Measurements from ENCODE around the gene RNF146. TPM values are rescaled to one million over a fixed set of nuclear protein-coding genes. Genes with fewer than 3 reads are reported as not detected.
A peak's percentile ranks its signal among the peaks of the same experiment; 100 is the strongest.

RNF146 gene
- total RNA-seq, 1 donor from 2014 or later = 21.0 TPM

GRCh38 chr6:127289934-127290333 lies 23.3 kb downstream of the RNF146 start:
- peaks cover 17 to 28% of the 10 kb centered on the region in 2 donors for H3K36me3 ChIP-seq
- no peak for TF ChIP-seq CTCF (IDR thresholded peaks at IDR 0.05)
- peaks cover 0 to 8% of the 10 kb centered on the region in 2 donors for H3K4me1 ChIP-seq
- no peak overlapping the region for H3K4me3 ChIP-seq
- no peaks in the 10 kb centered on the region for H3K9me3 ChIP-seq
- H3K27me3 ChIP-seq = no peaks in the 10 kb centered on the region
- H3K27ac ChIP-seq = no peak overlapping the region
- no peak for DNase-seq (ENCODE audit: low spot score in 2 of 2)
- intact Hi-C loops (cut with DNase I) = no loop called here

GRCh38 chr6:127290391-127291265 lies 24.0 kb downstream of the RNF146 start:
- H3K4me3 ChIP-seq = peak overlapping the region in 1 of 2 donors; percentile 22
- H3K9me3 ChIP-seq = no peaks in the 10 kb centered on the region
- DNase-seq (ENCODE audit: low spot score in 2 of 2) = no peak
- peaks cover 0 to 8% of the 10 kb centered on the region in 2 donors for H3K4me1 ChIP-seq
- H3K27ac ChIP-seq = no peak overlapping the region
- H3K27me3 ChIP-seq = no peaks in the 10 kb centered on the region
- peaks cover 17 to 24% of the 10 kb centered on the region in 2 donors for H3K36me3 ChIP-seq
- intact Hi-C loops (cut with DNase I) = no loop called here
- TF ChIP-seq CTCF (IDR thresholded peaks at IDR 0.05) = no peak

- Histone ChIP-seq H3K27ac (peak overlapping the region in 1 of 2 donors; percentile 44), H3K4me1 (peaks cover 0 to 8% of the 10 kb centered on the region in 2 donors), H3K36me3 (peaks cover 11 to 15% of the 10 kb centered on the region in 2 donors), H3K9me3 (no peaks in the 10 kb centered on the region), H3K4me3 (peak overlapping the region in 1 of 2 donors; percentile 22), H3K27me3 (no peaks in the 10 kb centered on the region)
- TF ChIP-seq CTCF (IDR thresholded peaks at IDR 0.05) = no peak
- no peak for DNase-seq (ENCODE audit: low spot score in 2 of 2)
- intact Hi-C loops (cut with DNase I) = no loop called here
Measured at GRCh38 chr6:127291495-127291894, 24.8 kb downstream of the RNF146 start.

- no peak for TF ChIP-seq CTCF (IDR thresholded peaks at IDR 0.05)
- intact Hi-C loops (cut with DNase I) = no loop called here
- no peaks in the 10 kb centered on the region for H3K27me3 ChIP-seq
- no peaks in the 10 kb centered on the region for H3K9me3 ChIP-seq
- H3K36me3 ChIP-seq = no peaks in the 10 kb centered on the region
- peaks cover 0 to 11% of the 10 kb centered on the region in 2 donors for H3K4me1 ChIP-seq
- H3K4me3 ChIP-seq = no peak overlapping the region
- no peak overlapping the region for H3K27ac ChIP-seq
- DNase-seq (ENCODE audit: low spot score in 2 of 2) = no peak
Measured at GRCh38 chr6:127297502-127298070, 30.9 kb downstream of the RNF146 start.

- Histone ChIP-seq H3K36me3 (no peaks in the 10 kb centered on the region), H3K9me3 (no peaks in the 10 kb centered on the region), H3K4me1 (peaks cover 0 to 13% of the 10 kb centered on the region in 2 donors), H3K27ac (no peak overlapping the region), H3K4me3 (no peak overlapping the region), H3K27me3 (no peaks in the 10 kb centered on the region)
- no peak for DNase-seq (ENCODE audit: low spot score in 2 of 2)
- no peak for TF ChIP-seq CTCF (IDR thresholded peaks at IDR 0.05)
- intact Hi-C loops (cut with DNase I) = no loop called here
Measured at GRCh38 chr6:127298475-127298874, 31.8 kb downstream of the RNF146 start.

All from ascending aorta (tissue), 2 donors.